ENCODE data around the gene REC8.
A peak's percentile ranks its signal among the peaks of the same experiment; 100 is the strongest.

REC8 gene

DNA sequence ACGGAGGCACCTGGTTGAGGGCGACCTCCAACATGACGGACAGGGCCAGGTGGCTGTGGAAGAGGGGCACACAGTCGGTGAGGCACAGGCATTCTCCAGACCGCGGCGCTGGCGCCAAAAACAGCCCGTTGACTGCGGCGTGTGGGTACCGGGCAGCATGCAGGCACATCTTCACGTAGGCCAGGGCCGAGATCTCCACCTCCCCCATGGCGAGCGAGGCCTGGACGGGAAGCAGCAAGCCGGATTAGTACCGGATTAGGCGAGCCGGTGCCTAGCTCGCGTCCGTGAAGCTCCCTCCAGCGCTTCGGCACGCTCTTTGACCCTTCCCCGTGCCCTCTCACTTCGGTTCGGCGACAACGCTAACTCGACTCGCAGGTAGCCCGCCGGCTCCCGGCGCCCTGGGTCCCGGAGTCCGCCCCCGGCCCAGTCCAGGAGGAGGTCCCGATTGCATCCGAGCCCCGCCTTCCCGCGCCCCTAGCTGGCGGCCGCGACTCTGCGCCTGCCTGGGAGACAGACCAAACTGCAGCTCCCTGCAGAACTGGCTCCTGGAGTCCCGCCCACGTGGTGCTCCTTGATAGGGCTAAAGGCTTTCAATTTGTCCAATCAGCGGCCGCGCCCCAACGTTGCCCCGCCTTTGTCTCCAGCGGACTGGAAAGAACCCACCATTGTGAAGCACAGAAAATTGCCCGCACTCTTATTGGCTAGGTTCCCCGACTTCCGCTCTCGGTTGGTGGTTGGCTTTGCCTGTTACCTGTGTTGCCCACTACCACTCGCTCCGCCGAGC lies 30.6 kb upstream of the REC8 start, which contains the start of gene EMC9:
Gene EMC9, minus strand, starts transcription at position 495 of the 784 bp plus-strand sequence. Its CDS starts 287 bp downstream, at position 208.
- peaks cover 9% of the 10 kb centered on the region for H3K27me3 Mint-ChIP-seq (ENCODE audit: low read depth, poor library complexity)
- H3K4me1 Mint-ChIP-seq, result peaks cover 69% of the 10 kb centered on the region
- peak; percentile 99 for DNase-seq
- H3K9me3 Mint-ChIP-seq, result no peaks in the 10 kb centered on the region
- H3K36me3 Mint-ChIP-seq (ENCODE audit: low read depth), result peaks cover 33% of the 10 kb centered on the region
- TF ChIP-seq CTCF (IDR thresholded peaks at IDR 0.05), result no peak
- H3K27ac Mint-ChIP-seq, result peak within 1 kb of the TSS; percentile 88
- peak within 1 kb of the TSS; percentile 95 for H3K4me3 Mint-ChIP-seq

- TF ChIP-seq CTCF (IDR thresholded peaks at IDR 0.05), result no peak
- DNase-seq, result no peak
- Mint-ChIP-seq H3K36me3 (ENCODE audit: low read depth) (peaks cover 24% of the 10 kb centered on the region), H3K9me3 (no peaks in the 10 kb centered on the region), H3K4me1 (peaks cover 62% of the 10 kb centered on the region), H3K4me3 (no peak overlapping the region), H3K27ac (no peak overlapping the region), H3K27me3 (ENCODE audit: low read depth, poor library complexity) (no peaks in the 10 kb centered on the region)
Observed at GRCh38 chr14:24143511-24143910, 28.4 kb upstream of the REC8 start.

DNA sequence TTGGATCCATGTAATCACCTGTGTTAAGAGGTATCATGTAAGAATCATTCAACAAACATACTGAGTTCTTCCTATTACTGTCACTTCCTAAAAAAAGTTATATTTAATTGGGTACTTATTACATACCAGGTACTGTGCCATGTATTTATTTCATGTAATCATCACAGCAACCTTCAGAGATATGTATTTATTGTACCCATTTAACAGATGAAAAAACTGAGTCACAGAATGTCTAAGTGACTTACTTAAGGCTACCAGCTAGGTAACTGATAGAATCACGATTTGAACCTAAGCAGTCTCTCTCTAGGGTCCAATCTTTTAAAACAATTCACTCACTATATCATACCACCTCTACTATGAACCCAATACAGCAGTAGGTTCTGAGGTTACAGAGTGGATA lies 27.4 kb upstream of the REC8 start:
- Mint-ChIP-seq H3K27me3 (ENCODE audit: low read depth, poor library complexity) (no peaks in the 10 kb centered on the region), H3K27ac (no peak overlapping the region), H3K4me1 (peaks cover 61% of the 10 kb centered on the region), H3K36me3 (ENCODE audit: low read depth) (peaks cover 23% of the 10 kb centered on the region), H3K9me3 (no peaks in the 10 kb centered on the region), H3K4me3 (no peak overlapping the region)
- no peak for TF ChIP-seq CTCF (IDR thresholded peaks at IDR 0.05)
- DNase-seq, result no peak

GRCh38 chr14:24145219-24145618 lies 26.7 kb upstream of the REC8 start:
- no peak overlapping the region for H3K27ac Mint-ChIP-seq

DNA sequence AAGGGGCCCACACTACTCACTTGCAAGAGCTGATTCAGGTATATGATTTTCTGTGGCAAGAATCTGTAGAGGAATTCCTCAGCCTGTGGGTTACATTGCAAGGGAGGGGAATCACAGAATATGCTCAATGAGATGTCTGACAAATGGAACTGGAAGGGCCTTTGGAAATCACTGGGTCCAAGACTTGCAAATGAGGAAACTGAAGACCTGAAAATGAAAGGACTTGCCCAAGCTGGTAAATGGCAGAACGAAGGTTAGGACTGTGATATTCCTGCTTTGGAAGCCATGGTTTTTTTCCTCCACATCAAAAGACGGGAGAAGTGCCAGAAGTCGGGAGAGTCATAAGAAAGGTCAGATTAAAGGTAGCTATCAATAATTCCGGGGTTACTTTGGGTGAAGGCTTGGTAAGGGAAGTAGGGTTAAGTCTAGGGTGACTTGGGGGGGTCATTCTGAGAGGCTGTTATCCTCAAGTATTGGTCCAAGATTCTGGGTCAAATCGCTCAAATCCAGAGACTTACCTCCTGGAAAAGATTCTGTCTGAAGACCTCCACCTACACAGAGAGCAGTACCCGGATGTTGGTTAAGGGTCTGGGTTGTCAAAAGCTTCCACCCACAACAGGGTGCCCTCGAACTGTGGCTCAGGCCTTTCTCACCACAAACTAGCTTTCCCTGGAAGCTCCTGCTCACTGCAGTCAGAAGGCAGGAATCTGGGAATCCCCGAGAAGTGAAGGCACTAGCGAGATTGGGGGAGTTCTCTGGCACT lies 26.0 kb upstream of the REC8 start:
- no peak for TF ChIP-seq CTCF (IDR thresholded peaks at IDR 0.05)
- H3K9me3 Mint-ChIP-seq, result no peaks in the 10 kb centered on the region

More at GRCh38 chr14:24145219-24145618, 26.7 kb upstream of the REC8 start:
- no peak for DNase-seq
- Mint-ChIP-seq H3K4me1 (peaks cover 54% of the 10 kb centered on the region), H3K36me3 (ENCODE audit: low read depth) (peaks cover 22% of the 10 kb centered on the region), H3K4me3 (peak overlapping the region; percentile 98), H3K9me3 (no peaks in the 10 kb centered on the region), H3K27me3 (ENCODE audit: low read depth, poor library complexity) (no peaks in the 10 kb centered on the region)
- TF ChIP-seq CTCF (IDR thresholded peaks at IDR 0.05), result no peak

More for the DNA sequence above, 26.0 kb upstream of the REC8 start:
- Mint-ChIP-seq H3K27me3 (ENCODE audit: low read depth, poor library complexity) (no peaks in the 10 kb centered on the region), H3K4me1 (peaks cover 52% of the 10 kb centered on the region), H3K4me3 (peak overlapping the region; percentile 98), H3K36me3 (ENCODE audit: low read depth) (peaks cover 28% of the 10 kb centered on the region), H3K27ac (peak overlapping the region; percentile 80)
- no peak for DNase-seq

All from nephron progenitor cell (in vitro differentiated cells).